ENCODE results near the gene DUSP11.

DUSP11 gene

GRCh38 chr2:73822276-73822675, 42.4 kb upstream of the DUSP11 start:
- no peak for TF ChIP-seq GABPA (IDR thresholded peaks at IDR 0.05; ENCODE audit: low read depth)
- TF ChIP-seq POLR2AphosphoS5 (IDR thresholded peaks at IDR 0.05; ENCODE audit: low read depth): no peak
- no peak for TF ChIP-seq SPI1 (IDR thresholded peaks at IDR 0.05; ENCODE audit: borderline replicate concordance, low read depth)
- no peak for TF ChIP-seq REST (IDR thresholded peaks at IDR 0.05; ENCODE audit: insufficient replicate concordance, low read depth)
- TF ChIP-seq CTCF (IDR thresholded peaks at IDR 0.05; ENCODE audit: insufficient read depth, low read length): no peak
- H3K4me3 ChIP-seq (replicated peaks; ENCODE audit: insufficient read depth, low read length): no peak overlapping the region
- DNase-seq (ENCODE audit: low read depth in 1 of 2, low spot score in 1 of 2): no peak
- H3K27ac ChIP-seq (replicated peaks): no peak overlapping the region
- no peaks in the 10 kb centered on the region for H3K27me3 ChIP-seq (ENCODE audit: insufficient read depth, poor library complexity, severe bottlenecking)

GRCh38 chr2:73821669-73822068, 41.8 kb upstream of the DUSP11 start:
- Histone ChIP-seq H3K27ac (replicated peaks) (no peak overlapping the region), H3K4me3 (replicated peaks; ENCODE audit: insufficient read depth, low read length) (no peak overlapping the region), H3K27me3 (ENCODE audit: insufficient read depth, poor library complexity, severe bottlenecking) (no peaks in the 10 kb centered on the region)
- DNase-seq (ENCODE audit: low read depth in 1 of 2, low spot score in 1 of 2): no peak
- TF ChIP-seq POLR2AphosphoS5 (IDR thresholded peaks at IDR 0.05; ENCODE audit: low read depth) (no peak), GABPA (IDR thresholded peaks at IDR 0.05; ENCODE audit: low read depth) (no peak), SPI1 (IDR thresholded peaks at IDR 0.05; ENCODE audit: borderline replicate concordance, low read depth) (no peak), CTCF (IDR thresholded peaks at IDR 0.05; ENCODE audit: insufficient read depth, low read length) (no peak)

- H3K27me3 ChIP-seq (ENCODE audit: insufficient read depth, poor library complexity, severe bottlenecking): no peaks in the 10 kb centered on the region
- no peak overlapping the region for H3K27ac ChIP-seq (replicated peaks)
- H3K4me3 ChIP-seq (replicated peaks; ENCODE audit: insufficient read depth, low read length): no peak overlapping the region
- no peak for DNase-seq (ENCODE audit: low read depth in 1 of 2, low spot score in 1 of 2)
- TF ChIP-seq SPI1 (IDR thresholded peaks at IDR 0.05; ENCODE audit: borderline replicate concordance, low read depth): no peak
- TF ChIP-seq POLR2AphosphoS5 (IDR thresholded peaks at IDR 0.05; ENCODE audit: low read depth): no peak
- no peak for TF ChIP-seq REST (IDR thresholded peaks at IDR 0.05; ENCODE audit: insufficient replicate concordance, low read depth)
- no peak for TF ChIP-seq CTCF (IDR thresholded peaks at IDR 0.05; ENCODE audit: insufficient read depth, low read length)
- TF ChIP-seq GABPA (IDR thresholded peaks at IDR 0.05; ENCODE audit: low read depth): no peak
Observed at GRCh38 chr2:73821227-73821626, 41.3 kb upstream of the DUSP11 start.

- TF ChIP-seq SPI1 (IDR thresholded peaks at IDR 0.05; ENCODE audit: borderline replicate concordance, low read depth): no peak
- no peak for TF ChIP-seq REST (IDR thresholded peaks at IDR 0.05; ENCODE audit: insufficient replicate concordance, low read depth)
- TF ChIP-seq GABPA (IDR thresholded peaks at IDR 0.05; ENCODE audit: low read depth): no peak
- no peak for TF ChIP-seq POLR2AphosphoS5 (IDR thresholded peaks at IDR 0.05; ENCODE audit: low read depth)
- no peak for TF ChIP-seq CTCF (IDR thresholded peaks at IDR 0.05; ENCODE audit: insufficient read depth, low read length)
- H3K4me3 ChIP-seq (replicated peaks; ENCODE audit: insufficient read depth, low read length): no peak overlapping the region
Observed at GRCh38 chr2:73818296-73818695, 38.4 kb upstream of the DUSP11 start.

More at GRCh38 chr2:73818296-73818695, 38.4 kb upstream of the DUSP11 start:
- no peaks in the 10 kb centered on the region for H3K27me3 ChIP-seq (ENCODE audit: insufficient read depth, poor library complexity, severe bottlenecking)
- no peak overlapping the region for H3K27ac ChIP-seq (replicated peaks)
- no peak for DNase-seq (ENCODE audit: low read depth in 1 of 2, low spot score in 1 of 2)

All from HL-60 (cell line).